Stimulated activated CD4-positive, alpha-beta T cell treated with anti-CD3 and anti-CD28 coated beads, Interleukin-1b, Interleukin-23, amount 100 ng/mL, for 24 hours (primary cell): Measurements from ENCODE around the gene HEMK1.

Experiments
- DNase-seq, 4 experiments: peaks; one replicate each; pipeline ENCODE4 v3.0.0-alpha.2; 2020; ENCODE audit warnings: low read depth in 4 of 4, low spot score in 1 of 4

Gene HEMK1

GRCh38 chr3:50568947-50569749 lies at the start of gene HEMK1:
Gene HEMK1, plus strand, starts transcription at chr3:50569522. Its CDS starts 1,583 bp downstream, at chr3:50571105.
- DNase-seq = peak; percentile 89 to 97 (median 92)

- DNase-seq = no peak
Measured at GRCh38 chr3:50520849-50521248, 48.5 kb upstream of the HEMK1 start.

GRCh38 chr3:50521572-50521971 lies 47.8 kb upstream of the HEMK1 start:
- no peak for DNase-seq

GRCh38 chr3:50523279-50523811 lies 46.0 kb upstream of the HEMK1 start:
- DNase-seq = no peak

- no peak for DNase-seq
Measured at GRCh38 chr3:50524746-50525145, 44.6 kb upstream of the HEMK1 start.

- DNase-seq = no peak
Measured at GRCh38 chr3:50525191-50525910, 44.0 kb upstream of the HEMK1 start.

GRCh38 chr3:50525987-50526386 lies 43.3 kb upstream of the HEMK1 start:
- peak; percentile 21 to 60 (median 41) for DNase-seq

GRCh38 chr3:50530001-50530970 lies 39.0 kb upstream of the HEMK1 start:
- DNase-seq = no peak

GRCh38 chr3:50531201-50531600 lies 38.1 kb upstream of the HEMK1 start:
- no peak for DNase-seq

- DNase-seq = no peak
Measured at GRCh38 chr3:50532062-50532705, 37.1 kb upstream of the HEMK1 start.

GRCh38 chr3:50533316-50533715 lies 36.0 kb upstream of the HEMK1 start:
- no peak for DNase-seq

- DNase-seq = no peak
Measured at GRCh38 chr3:50533807-50534461, 35.4 kb upstream of the HEMK1 start.

GRCh38 chr3:50534681-50535330 lies 34.5 kb upstream of the HEMK1 start:
- DNase-seq = no peak

GRCh38 chr3:50536471-50537180 lies 32.7 kb upstream of the HEMK1 start:
- no peak for DNase-seq

GRCh38 chr3:50537421-50538129 lies 31.7 kb upstream of the HEMK1 start:
- DNase-seq = no peak

GRCh38 chr3:50539356-50540286 lies 29.7 kb upstream of the HEMK1 start:
- no peak for DNase-seq
